A549 (cell line): Measurements from ENCODE around the gene PNKP.

Experiments
- CBX2 ChIP-seq: fragments of 200-600 bp; sonication (generic); IDR thresholded peaks from 2 replicates; pipeline ENCODE4 v1.6.1; 2016; ENCODE audit warnings: low read depth, mild to moderate bottlenecking, borderline replicate concordance
- CTCF ChIP-seq: fragments of >200 bp; sonication (Bioruptor Twin); formaldehyde crosslinking; IDR thresholded peaks from 3 replicates; pipeline ENCODE4 v1.5.1; 2016
- EHMT2 ChIP-seq: fragments of 200-600 bp; sonication (generic); IDR thresholded peaks from 2 replicates; pipeline ENCODE4 v1.6.1; 2016; ENCODE audit warnings: antibody characterized with exemption, low read depth, mild to moderate bottlenecking, moderate library complexity
- HOXA7 ChIP-seq: fragments of 250-450 bp; sonication (Bioruptor Pico); IDR thresholded peaks from 2 replicates; pipeline ENCODE4 v1.5.0; 2020; ENCODE audit warnings: mild to moderate bottlenecking, moderate library complexity
- MAFK ChIP-seq: fragments of 450-650 bp; IDR thresholded peaks from 2 replicates; pipeline ENCODE4 v1.6.1; 2014; ENCODE audit not compliant: partially characterized antibody
- MAX ChIP-seq: IDR thresholded peaks from 2 replicates; pipeline ENCODE4 v1.6.1; 2012
- NR3C1 ChIP-seq: fragments of >200 bp; sonication (Bioruptor Twin); formaldehyde crosslinking; IDR thresholded peaks from 3 replicates; pipeline ENCODE4 v1.6.1; 2017
- POLR2A ChIP-seq: IDR thresholded peaks from 2 replicates; pipeline ENCODE4 v1.6.1; 2012; ENCODE audit warnings: mild to moderate bottlenecking, low read length
- RAD21 ChIP-seq, 2 experiments: fragments of >200 bp in 1 of 2; sonication (Bioruptor Twin) in 1 of 2; formaldehyde crosslinking in 1 of 2; IDR thresholded peaks in 1 of 2; conservative IDR thresholded peaks in 1 of 2; 2 replicates in 1 of 2; 3 replicates in 1 of 2; pipeline ENCODE4 v1.6.1; 2012 to 2018; ENCODE audit warnings: inconsistent platforms in 1 of 2
- REST ChIP-seq: fragments of 200-600 bp; sonication (generic); IDR thresholded peaks from 2 replicates; pipeline ENCODE4 v1.6.1; 2016; ENCODE audit warnings: antibody characterized with exemption, mild to moderate bottlenecking, moderate library complexity
- RFX5 ChIP-seq: fragments of 450-650 bp; IDR thresholded peaks from 2 replicates; pipeline ENCODE4 v1.7.1; 2014; ENCODE audit warnings: antibody characterized with exemption, mild to moderate bottlenecking, moderate library complexity
- RNF2 ChIP-seq: fragments of 200-600 bp; sonication (generic); IDR thresholded peaks from 2 replicates; pipeline ENCODE4 v1.6.1; 2016; ENCODE audit warnings: low read depth, mild to moderate bottlenecking, antibody characterized with exemption, moderate library complexity, borderline replicate concordance
- USF2 ChIP-seq: fragments of 450-650 bp; IDR thresholded peaks from 2 replicates; pipeline ENCODE4 v1.6.1; 2014; ENCODE audit warnings: antibody characterized with exemption

- TF ChIP-seq CTCF (no peak), RNF2 (no peak), RAD21 (conservative IDR thresholded peaks at IDR 0.05 in 1 of 2, IDR thresholded peaks at IDR 0.05 in 1 of 2) (no peak), POLR2A (no peak), REST (no peak), MAFK (no peak), EHMT2 (no peak), USF2 (no peak), MAX (no peak), CBX2 (no peak), NR3C1 (no peak), HOXA7 (CRISPR knock-in tag) (no peak), RFX5 (no peak)
Observed at GRCh38 chr19:49891393-49891792, 24.0 kb upstream of the PNKP start.
